H1 (cell line): Measurements from ENCODE around the gene NHERF2. TPM values are rescaled to one million over a fixed set of nuclear protein-coding genes. Genes with fewer than 3 reads are reported as not detected.
A peak's percentile ranks its signal among the peaks of the same experiment; 100 is the strongest.

ENCODE experiments used
- CTCF ChIA-PET: fragments of 300-600 bp; sonication (Branson Sonifier 250); formaldehyde crosslinking; loops from one replicate; lab custom pipeline; 2021; ENCODE audit not compliant: partially characterized antibody; lab: Charles Lee
- POLR2A ChIA-PET: fragments of 300-600 bp; sonication (Branson Sonifier 250); formaldehyde crosslinking; loops from one replicate; lab custom pipeline; 2021; ENCODE audit warnings: inconsistent platforms; ENCODE audit not compliant: partially characterized antibody; lab: Charles Lee
- DNase-seq, 2 experiments: peaks; one replicate each; pipeline versions ENCODE4 v3.0.0 to v3.0.0-alpha.2; 2010 to 2022; ENCODE audit warnings: low spot score in 2 of 2, low read depth in 1 of 2, mixed read lengths in 1 of 2
- FAIRE-seq: peaks from 2 replicates; lab custom pipeline; 2011; peaks lifted over from hg19 to GRCh38; lab: Jason Lieb, UNC
- H2AFZ ChIP-seq: 2 replicates; pipeline ENCODE4 v1.8.1; 2012; ENCODE audit warnings: low read length, inconsistent platforms
- H2AK5ac ChIP-seq: 2 replicates; pipeline ENCODE4 v1.6.1; 2013; ENCODE audit warnings: low read depth, low read length
- H2BK120ac ChIP-seq: replicated peaks from 2 replicates; pipeline ENCODE3; 2013; ENCODE audit warnings: low read depth, low read length, inconsistent platforms
- H2BK12ac ChIP-seq: 2 replicates; pipeline ENCODE4 v1.6.1; 2013; ENCODE audit warnings: low read depth, low read length
- H2BK15ac ChIP-seq: 2 replicates; pipeline ENCODE4 v1.6.1; 2013; ENCODE audit warnings: low read length
- H2BK20ac ChIP-seq: 2 replicates; pipeline ENCODE4 v1.6.1; 2013; ENCODE audit warnings: low read length
- H2BK5ac ChIP-seq: 2 replicates; pipeline ENCODE4 v1.6.1; 2013; ENCODE audit warnings: low read depth, low read length
- H3K14ac ChIP-seq: 2 replicates; pipeline ENCODE4 v1.6.1; 2013; ENCODE audit warnings: inconsistent platforms; ENCODE audit not compliant: insufficient read length
- H3K18ac ChIP-seq: 2 replicates; pipeline ENCODE4 v1.6.1; 2013; ENCODE audit warnings: low read length; ENCODE audit errors: extremely low read depth
- H3K23ac ChIP-seq: 2 replicates; pipeline ENCODE4 v1.6.1; 2013; ENCODE audit warnings: inconsistent platforms; ENCODE audit not compliant: insufficient read length
- H3K23me2 ChIP-seq: 2 replicates; pipeline ENCODE4 v1.6.1; 2013; ENCODE audit warnings: low read depth, low read length
- H3K27ac ChIP-seq: 2 replicates; pipeline ENCODE4 v1.6.1; 2011; ENCODE audit warnings: low read depth, low read length, inconsistent platforms
- H3K27me3 ChIP-seq, 4 experiments: replicated peaks in 1 of 4; 1 replicate in 1 of 4; 2 replicates in 3 of 4; pipeline versions ENCODE4 v1.6.1 to v1.8.1; 2011 to 2013; ENCODE audit warnings: low read length in 3 of 4, mild to moderate bottlenecking in 3 of 4, inconsistent platforms in 2 of 4, mixed read lengths in 2 of 4, moderate library complexity in 1 of 4; ENCODE audit not compliant: control insufficient read depth in 3 of 4, insufficient read depth in 3 of 4; ENCODE audit errors: extremely low read depth in 1 of 4
- H3K36me3 ChIP-seq, 4 experiments: 2 replicates each; pipeline versions ENCODE4 v1.6.1 to v1.8.1; 2011 to 2013; ENCODE audit warnings: mild to moderate bottlenecking in 4 of 4, low read length in 3 of 4, moderate library complexity in 2 of 4, control low read depth in 1 of 4, inconsistent platforms in 1 of 4; ENCODE audit not compliant: insufficient read depth in 4 of 4, control insufficient read depth in 2 of 4
- H3K4ac ChIP-seq: replicated peaks from 2 replicates; pipeline ENCODE3; 2013; ENCODE audit warnings: low read length, low read depth, mixed read lengths, inconsistent platforms; ENCODE audit not compliant: insufficient read length
- H3K4me1 ChIP-seq, 4 experiments: replicated peaks in 1 of 4; 1 replicate in 1 of 4; 2 replicates in 3 of 4; pipeline versions ENCODE4 v1.6.1 to v1.8.1; 2011 to 2013; ENCODE audit warnings: low read length in 3 of 4, inconsistent platforms in 2 of 4, mixed read lengths in 1 of 4; ENCODE audit not compliant: insufficient read depth in 4 of 4, control insufficient read depth in 3 of 4
- H3K4me2 ChIP-seq, 2 experiments: 2 replicates each; pipeline versions ENCODE4 v1.6.1 to v1.8.1; 2011 to 2013; ENCODE audit warnings: low read depth in 2 of 2, low read length in 2 of 2, control low read depth in 1 of 2, inconsistent platforms in 1 of 2, mild to moderate bottlenecking in 1 of 2; ENCODE audit not compliant: insufficient read depth in 1 of 2
- H3K4me3 ChIP-seq, 4 experiments: fragments of 200-600, 300-600 bp in 1 of 4; sonication (generic), shearing (Covaris generic), sonication (Bioruptor Twin) in 1 of 4; 2 replicates each; pipeline versions ENCODE4 v1.5.1 to v1.8.1; 2011 to 2016; ENCODE audit warnings: low read length in 4 of 4, low read depth in 3 of 4, control low read depth in 2 of 4, inconsistent platforms in 2 of 4, mild to moderate bottlenecking in 2 of 4, mixed read lengths in 1 of 4, moderate library complexity in 1 of 4; ENCODE audit not compliant: insufficient read depth in 2 of 4; ENCODE audit errors: extremely low read depth in 1 of 4
- H3K56ac ChIP-seq: replicated peaks from 2 replicates; pipeline ENCODE3; 2013; ENCODE audit warnings: low read depth, mild to moderate bottlenecking, mixed read lengths, low read length, inconsistent platforms; ENCODE audit not compliant: insufficient read length
- H3K79me1 ChIP-seq: 2 replicates; pipeline ENCODE4 v1.6.1; 2013; ENCODE audit warnings: low read depth, low read length, control low read depth
- H3K79me2 ChIP-seq, 2 experiments: 2 replicates each; pipeline versions ENCODE4 v1.6.1 to v1.8.1; 2012 to 2013; ENCODE audit warnings: low read length in 2 of 2, mild to moderate bottlenecking in 2 of 2, inconsistent platforms in 1 of 2; ENCODE audit not compliant: insufficient read depth in 2 of 2, control insufficient read depth in 1 of 2
- H3K9ac ChIP-seq, 4 experiments: replicated peaks in 1 of 4; 1 replicate in 1 of 4; 2 replicates in 3 of 4; pipeline versions ENCODE4 v1.6.1 to v1.8.1; 2011 to 2013; ENCODE audit warnings: low read depth in 3 of 4, low read length in 3 of 4, control low read depth in 2 of 4, mild to moderate bottlenecking in 2 of 4, moderate library complexity in 2 of 4, inconsistent platforms in 1 of 4; ENCODE audit errors: extremely low read depth in 1 of 4
- H3K9me3 ChIP-seq, 2 experiments: 2 replicates each; pipeline versions ENCODE4 v1.6.1 to v1.8.1; 2012 to 2013; ENCODE audit warnings: mild to moderate bottlenecking in 2 of 2, moderate library complexity in 2 of 2, control low read depth in 1 of 2, inconsistent platforms in 1 of 2, low read depth in 1 of 2, low read length in 1 of 2, mixed read lengths in 1 of 2; ENCODE audit not compliant: insufficient read depth in 2 of 2
- H4K20me1 ChIP-seq, 2 experiments: replicated peaks in 1 of 2; 2 replicates each; pipeline versions ENCODE3 to v1.8.1; 2011 to 2013; ENCODE audit warnings: inconsistent platforms in 2 of 2, low read length in 2 of 2, mild to moderate bottlenecking in 1 of 2; ENCODE audit not compliant: insufficient read depth in 2 of 2, control insufficient read depth in 1 of 2
- H4K5ac ChIP-seq: 2 replicates; pipeline ENCODE4 v1.6.1; 2013; ENCODE audit warnings: low read length, low read depth, mixed read lengths, inconsistent platforms; ENCODE audit not compliant: insufficient read length
- H4K8ac ChIP-seq: 2 replicates; pipeline ENCODE4 v1.8.0; 2013; ENCODE audit warnings: mild to moderate bottlenecking, moderate library complexity, low read length, inconsistent platforms; ENCODE audit not compliant: insufficient read depth; ENCODE audit errors: extremely low read depth
- H4K91ac ChIP-seq: replicated peaks from 2 replicates; pipeline ENCODE3; 2013; ENCODE audit warnings: low read length, mixed read lengths, inconsistent platforms; ENCODE audit not compliant: insufficient read length
- ASH2L ChIP-seq: fragments of 200-600, 300-600 bp; sonication (generic); IDR thresholded peaks from one replicate; pipeline ENCODE4 v1.7.1; 2017; ENCODE audit warnings: low read length
- CTBP2 ChIP-seq: IDR thresholded peaks from 2 replicates; pipeline ENCODE4 v1.7.0; 2011; ENCODE audit warnings: borderline replicate concordance, mild to moderate bottlenecking, moderate library complexity, mixed read lengths, low read length; ENCODE audit not compliant: insufficient read depth, insufficient read length
- CTCF ChIP-seq, 3 experiments: IDR thresholded peaks; 1 replicate in 2 of 3; 2 replicates in 1 of 3; pipeline versions ENCODE4 v1.5.1 to v1.6.1; 2011; ENCODE audit warnings: low read length in 3 of 3, mild to moderate bottlenecking in 3 of 3, inconsistent platforms in 2 of 3, low read depth in 1 of 3, moderate library complexity in 1 of 3; ENCODE audit not compliant: insufficient read depth in 1 of 3; ENCODE audit errors: control extremely low read depth in 1 of 3
- KDM1A ChIP-seq: fragments of 200-600, 300-600 bp; sonication (generic); IDR thresholded peaks from 2 replicates; pipeline ENCODE4 v1.7.1; 2016; ENCODE audit warnings: mild to moderate bottlenecking, low read length, borderline replicate concordance
- KDM5A ChIP-seq: fragments of 200-600 bp; IDR thresholded peaks from 2 replicates; pipeline ENCODE4 v1.7.1; 2012; ENCODE audit warnings: mild to moderate bottlenecking, low read length, inconsistent platforms, mixed read lengths
- RFX5 ChIP-seq: IDR thresholded peaks from 2 replicates; pipeline ENCODE4 v1.6.1; 2011; ENCODE audit warnings: low read depth, low read length, improper control_type of control experiment, borderline replicate concordance
- TAF7 ChIP-seq: optimal IDR thresholded peaks from 2 replicates; pipeline ENCODE3; 2011; ENCODE audit warnings: low read depth, mild to moderate bottlenecking, inconsistent platforms, low read length, moderate library complexity, borderline replicate concordance
- TBP ChIP-seq: IDR thresholded peaks from 2 replicates; pipeline ENCODE4 v1.6.1; 2011; ENCODE audit warnings: low read depth, low read length, improper control_type of control experiment
- WGBS, 2 experiments: shearing (Covaris generic) in 1 of 2; methylation state at CpG; one replicate each; pipeline versions ENCODE4 v1.1.6 to v1.1.7; 2013 to 2015; ENCODE audit warnings: low lambda C conversion rate in 2 of 2, mixed read lengths in 2 of 2, inconsistent platforms in 1 of 2, low coverage in 1 of 2, missing lambda C conversion rate in 1 of 2; ENCODE audit not compliant: insufficient replicate concordance in 2 of 2, insufficient coverage in 1 of 2, insufficient read length in 1 of 2; ENCODE audit errors: extremely low coverage in 1 of 2, missing lambda C conversion rate in 1 of 2; 5-methylcytosine and 5-hydroxymethylcytosine counted together
- polyA plus RNA-seq, 7 experiments: library from polyadenylated mRNA; depleted of rRNA in 3 of 7; stranded (reverse) in 5 of 7; unstranded in 2 of 7; fragments of >200 nt in 5 of 7; fragments of 200-250 nt in 2 of 7; gene quantifications; 1 replicate in 5 of 7; 2 replicates in 1 of 7; 4 replicates in 1 of 7; pipeline versions ENCODE4 v1.2.1 to v1.2.3, GENCODE V29; 2011 to 2013; ENCODE audit warnings: missing spikeins in 2 of 7, mixed read lengths in 2 of 7
- total RNA-seq: library from RNA; stranded (reverse); fragmentation: NEBNext Ultra II Directional; extraction: Animal tissue kit (Norgen Biotek cat#: 25700); gene quantifications from 2 replicates; pipeline ENCODE4 v1.2.1, GENCODE V29; 2021

The NHERF2 gene
- total and polyA plus RNA-seq, 2 of the 8 experiments (the other 6 are each of a cell fraction or from before 2014, with no cell fraction given): 13.9 to 19.3 TPM

- no peak overlapping the region for H3K9ac ChIP-seq
- H3K23ac ChIP-seq: no peak overlapping the region
- H3K4me1 ChIP-seq: no peaks in the 10 kb centered on the region
- H3K14ac ChIP-seq: no peak overlapping the region
- no peak overlapping the region for H3K18ac ChIP-seq
- no peak overlapping the region for H2AK5ac ChIP-seq
- H3K27ac ChIP-seq: no peak overlapping the region
- H4K91ac ChIP-seq: no peak overlapping the region
- no peak overlapping the region for H3K56ac ChIP-seq
- no peak overlapping the region; the same call in 1 of the 2 replicates for H2BK5ac ChIP-seq
- 90% methylated on average over 13 of the region's 17 CpGs; no CpG with 5 or more reads in 1 of the 2 experiments for WGBS, 2 experiments
- H4K5ac ChIP-seq: no peak overlapping the region
- H3K4ac ChIP-seq: no peak overlapping the region
- peak overlapping the region; percentile 25; the same call in 1 of the 2 replicates for H4K8ac ChIP-seq
- H2BK15ac ChIP-seq: no peak overlapping the region
- no peak overlapping the region for H3K4me2 ChIP-seq
- POLR2A ChIA-PET: interaction anchor here (0.9 to 1.7 kb wide), 5 partner anchors 10 to 151 kb away, joined by 3 to 6 read pairs (median 5); partner anchors contain the start of genes BRICD5, NTHL1 and TSC2
- peaks cover 0 to 7% (median 2%) of the 10 kb centered on the region in 4 experiments; a peak in 3 of 8 replicates for H3K36me3 ChIP-seq
- no peak overlapping the region for H2BK12ac ChIP-seq
- no peak overlapping the region for H3K4me3 ChIP-seq
- CTCF ChIA-PET: interaction anchor here (0.7 to 2.2 kb wide), 4 partner anchors 13 to 96 kb away, joined by 3 to 6 read pairs (median 4); partner anchors contain the start of gene RPS2
- H3K79me1 ChIP-seq: no peaks in the 10 kb centered on the region
- no peaks in the 10 kb centered on the region for H3K23me2 ChIP-seq
- FAIRE-seq: no peak
- no peak for DNase-seq
- no peak overlapping the region for H2BK20ac ChIP-seq
- no peak overlapping the region for H2AFZ ChIP-seq
- H3K79me2 ChIP-seq: no peaks in the 10 kb centered on the region
- TF ChIP-seq KDM1A: no peak
- no peak for TF ChIP-seq TBP
- TF ChIP-seq CTCF (IDR thresholded peaks at IDR 0.05; ENCODE audit: control extremely low read depth in 1 of 3, insufficient read depth in 1 of 3, low read depth in 1 of 3, low read length in 3 of 3): no peak
- TF ChIP-seq ASH2L: no peak
- no peak for TF ChIP-seq KDM5A
- TF ChIP-seq RFX5: no peak
- no peak for TF ChIP-seq TAF7
- no peak for TF ChIP-seq CTBP2
- H3K27me3 ChIP-seq: no peaks in the 10 kb centered on the region
- peaks cover 0 to 13% of the 10 kb centered on the region in 2 experiments for H4K20me1 ChIP-seq
- no peak overlapping the region for H2BK120ac ChIP-seq
- H3K9me3 ChIP-seq: no peaks in the 10 kb centered on the region
Observed at GRCh38 chr16:2060346-2060745, 33.6 kb downstream of the NHERF2 start.
